Spleen (tissue), 11 donors: ENCODE results near the gene SH2D2A. TPM values are rescaled to one million over a fixed set of nuclear protein-coding genes. Genes with fewer than 3 reads are reported as not detected.

Source experiments
- DNase-seq: peaks from one replicate; pipeline ENCODE4 v3.0.0-alpha.2; 2020
- H3K27ac ChIP-seq, 8 donors: fragments of 200-600 bp; sonication (generic) in 7 of 8; 1 replicate in 4 of 8; 2 replicates in 4 of 8; pipeline versions ENCODE4 v1.5.0 to v1.8.0; 2016 to 2021; ENCODE audit warnings: inconsistent platforms in 4 of 8, mild to moderate bottlenecking in 4 of 8, moderate library complexity in 1 of 8
- H3K27me3 ChIP-seq, 7 donors: fragments of 200-600 bp; sonication (generic) in 6 of 7; replicated peaks in 1 of 7; 1 replicate in 4 of 7; 2 replicates in 3 of 7; pipeline versions ENCODE4 v1.5.0 to v1.8.0; 2016 to 2021; ENCODE audit warnings: inconsistent platforms in 3 of 7, mild to moderate bottlenecking in 1 of 7
- H3K36me3 ChIP-seq, 6 donors: fragments of 200-600 bp; sonication (generic) in 5 of 6; 1 replicate in 4 of 6; 2 replicates in 2 of 6; pipeline versions ENCODE4 v1.5.0 to v1.8.0; 2016 to 2021; ENCODE audit warnings: inconsistent platforms in 2 of 6
- H3K4me1 ChIP-seq, 6 donors: fragments of 200-600 bp; sonication (generic) in 5 of 6; 1 replicate in 3 of 6; 2 replicates in 3 of 6; pipeline versions ENCODE4 v1.5.0 to v1.8.0; 2016 to 2021; ENCODE audit warnings: inconsistent platforms in 3 of 6
- H3K4me3 ChIP-seq, 8 donors: fragments of 200-600 bp; sonication (generic) in 7 of 8; 1 replicate in 4 of 8; 2 replicates in 4 of 8; pipeline versions ENCODE4 v1.5.0 to v1.8.0; 2016 to 2021; ENCODE audit warnings: inconsistent platforms in 4 of 8, mild to moderate bottlenecking in 4 of 8, moderate library complexity in 2 of 8
- H3K9me3 ChIP-seq, 8 donors: fragments of 200-600 bp; sonication (generic) in 7 of 8; 1 replicate in 4 of 8; 2 replicates in 4 of 8; pipeline versions ENCODE4 v1.5.0 to v1.8.0; 2016 to 2021; ENCODE audit warnings: inconsistent platforms in 4 of 8
- CTCF ChIP-seq, 11 experiments: fragments of 200-600 bp in 7 of 11; fragments of 450-650 bp in 4 of 11; sonication (generic) in 4 of 11; IDR thresholded peaks in 8 of 11; conservative IDR thresholded peaks in 3 of 11; 1 replicate in 7 of 11; 2 replicates in 4 of 11; pipeline versions ENCODE4 v1.4.0 to v1.8.0; 2016 to 2021; ENCODE audit warnings: antibody characterized with exemption in 11 of 11, inconsistent platforms in 4 of 11, mild to moderate bottlenecking in 1 of 11
- POLR2A ChIP-seq, 3 donors: fragments of 450-650 bp; IDR thresholded peaks; one replicate each; pipeline ENCODE4 v1.5.1; 2017; ENCODE audit warnings: antibody characterized with exemption in 3 of 3, mild to moderate bottlenecking in 1 of 3
- POLR2AphosphoS5 ChIP-seq, 3 donors: sonication (generic); formaldehyde crosslinking; IDR thresholded peaks; one replicate each; pipeline ENCODE4 v1.5.1; 2017; ENCODE audit warnings: antibody characterized with exemption in 3 of 3
- WGBS, 5 donors: extraction: QIAGEN DNeasy Blood & Tissue Kit in 3 of 5; methylation state at CpG; one replicate each; pipeline versions ENCODE4 v1.1.5 to v1.1.7; 2013 to 2018; 5-methylcytosine and 5-hydroxymethylcytosine counted together
- intact Hi-C: fragments of 100-400 bp; cut with DNase I; formaldehyde crosslinking; loops from one replicate; pipeline ENCODE4 v1.15.0; 2023; ENCODE audit warnings: low total_unique reads
- polyA plus RNA-seq, 3 donors: library from polyadenylated mRNA; stranded (reverse); fragments of 200-250 nt; gene quantifications; one replicate each; pipeline ENCODE4 v1.2.1, GENCODE V29; 2013
- total RNA-seq, 7 donors: library from RNA; depleted of rRNA in 3 of 7; stranded (reverse); fragments of >200 nt in 3 of 7; fragmentation: NEBNext Ultra II Directional in 4 of 7; extraction: Animal tissue kit (Norgen Biotek cat#: 25700) in 4 of 7; gene quantifications; one replicate each; pipeline versions ENCODE4 v1.1.0 to v1.2.1, GENCODE V29; 2016 to 2021
- donor health status: healthy with polysubstance abuse.
- donor health status: DM: no; HTN: no; CAD: no; lungs with moderate emphysema.
- donor health status: DM: no; HTN: no; CAD: no.
- donor health status: Bipolar disorder and iron deficiency.
- donor health status: healthy.
- donor health status: DM: no; HTN: no; CAD: no.
- donor health status: DM: yes; HTN: yes; CAD: no.

Gene SH2D2A
- total and polyA plus RNA-seq, 10 donors: 3.6 to 22.1 (median 12.4) TPM

- Histone ChIP-seq H3K27me3 (peaks cover 0 to 53% (median 4%) of the 10 kb centered on the region in 7 donors), H3K4me3 (no peak overlapping the region), H3K36me3 (no peaks in the 10 kb centered on the region), H3K4me1 (peaks cover 0 to 3% (median 0%) of the 10 kb centered on the region in 6 donors), H3K27ac (no peak overlapping the region), H3K9me3 (no peaks in the 10 kb centered on the region)
- WGBS, 5 donors: 66 to 85% (median 78%) methylated on average over 3 of the region's 3 CpGs
- peak; percentile 8 for DNase-seq
- intact Hi-C loops: no loop called here
- no peak for TF ChIP-seq POLR2A (IDR thresholded peaks at IDR 0.05)
- TF ChIP-seq POLR2AphosphoS5 (IDR thresholded peaks at IDR 0.05): no peak
- TF ChIP-seq CTCF (IDR thresholded peaks at IDR 0.05 in 8 of 11, conservative IDR thresholded peaks at IDR 0.05 in 3 of 11): no peak
These were observed 17.7 kb upstream of the SH2D2A start for GRCh38 chr1:156834322-156834721.

GRCh38 chr1:156833603-156834002, 17.0 kb upstream of the SH2D2A start:
- Histone ChIP-seq H3K27ac (no peak overlapping the region), H3K4me1 (no peaks in the 10 kb centered on the region), H3K36me3 (no peaks in the 10 kb centered on the region), H3K27me3 (peaks cover 0 to 47% (median 0%) of the 10 kb centered on the region in 7 donors), H3K9me3 (no peaks in the 10 kb centered on the region), H3K4me3 (no peak overlapping the region)
- DNase-seq: peak; percentile 21
- WGBS, 5 donors: 40 to 67% (median 52%) methylated on average over 2 of the region's 2 CpGs
- intact Hi-C loops: no loop called here
- no peak for TF ChIP-seq CTCF (IDR thresholded peaks at IDR 0.05 in 8 of 11, conservative IDR thresholded peaks at IDR 0.05 in 3 of 11)

GRCh38 chr1:156832434-156832833, 15.8 kb upstream of the SH2D2A start:
- intact Hi-C loops: no loop called here
- no peak overlapping the region for H3K27ac ChIP-seq
- TF ChIP-seq CTCF (IDR thresholded peaks at IDR 0.05 in 8 of 11, conservative IDR thresholded peaks at IDR 0.05 in 3 of 11): no peak
- TF ChIP-seq POLR2AphosphoS5 (IDR thresholded peaks at IDR 0.05): no peak
- TF ChIP-seq POLR2A (IDR thresholded peaks at IDR 0.05): no peak
- H3K4me3 ChIP-seq: no peak overlapping the region
- no peaks in the 10 kb centered on the region for H3K9me3 ChIP-seq
- DNase-seq: no peak
- 70 to 80% (median 74%) methylated on average over 5 of the region's 5 CpGs for WGBS, 5 donors
- no peaks in the 10 kb centered on the region for H3K4me1 ChIP-seq
- H3K36me3 ChIP-seq: no peaks in the 10 kb centered on the region
- H3K27me3 ChIP-seq: peaks cover 0 to 36% (median 0%) of the 10 kb centered on the region in 7 donors

GRCh38 chr1:156828400-156829124, 11.9 kb upstream of the SH2D2A start:
- no peak overlapping the region for H3K4me3 ChIP-seq
- H3K9me3 ChIP-seq: no peaks in the 10 kb centered on the region
- peaks cover 0 to 9% (median 0%) of the 10 kb centered on the region in 7 donors for H3K27me3 ChIP-seq
- WGBS, 5 donors: 71 to 83% (median 73%) methylated on average over 18 of the region's 18 CpGs
- DNase-seq: peak; percentile 48
- H3K36me3 ChIP-seq: no peaks in the 10 kb centered on the region
- H3K4me1 ChIP-seq: no peaks in the 10 kb centered on the region
- TF ChIP-seq POLR2A (IDR thresholded peaks at IDR 0.05): no peak
- TF ChIP-seq POLR2AphosphoS5 (IDR thresholded peaks at IDR 0.05): no peak
- TF ChIP-seq CTCF (IDR thresholded peaks at IDR 0.05 in 8 of 11, conservative IDR thresholded peaks at IDR 0.05 in 3 of 11): no peak
- intact Hi-C loops: no loop called here
- no peak overlapping the region for H3K27ac ChIP-seq
